ENCODE results near the gene NPC1. TPM values are rescaled to one million over a fixed set of nuclear protein-coding genes. Genes with fewer than 3 reads are reported as not detected.
"Not testable (repeated sequence)": the region's sequence is repeated elsewhere in the genome, so short reads cannot be mapped to it uniquely, and the experiment has no call there.

NPC1 gene
- total RNA-seq, 1 donor from 2014 or later = 30.1 TPM

GRCh38 chr18:23515911-23516546 lies 70.3 kb downstream of the NPC1 start:
- H3K4me1 Mint-ChIP-seq (ENCODE audit: low read depth) = peaks cover 35% of the 10 kb centered on the region
- H3K27me3 Mint-ChIP-seq (ENCODE audit: insufficient read depth) = no peaks in the 10 kb centered on the region
- peaks cover 49% of the 10 kb centered on the region for H3K36me3 Mint-ChIP-seq (ENCODE audit: low read depth)
- peak overlapping the region; percentile 3 for H3K27ac Mint-ChIP-seq
- no peaks in the 10 kb centered on the region for H3K9me3 Mint-ChIP-seq
- intact Hi-C loops (cut with micrococcal nuclease) = loop anchor here (1.0 to 5.0 kb wide), 6 partner anchors 12 to 601 kb away; partner anchors contain the start of gene NPC1
- H3K4me3 Mint-ChIP-seq = no peak overlapping the region
- DNase-seq (ENCODE audit: low spot score) = peak; percentile 61

DNA sequence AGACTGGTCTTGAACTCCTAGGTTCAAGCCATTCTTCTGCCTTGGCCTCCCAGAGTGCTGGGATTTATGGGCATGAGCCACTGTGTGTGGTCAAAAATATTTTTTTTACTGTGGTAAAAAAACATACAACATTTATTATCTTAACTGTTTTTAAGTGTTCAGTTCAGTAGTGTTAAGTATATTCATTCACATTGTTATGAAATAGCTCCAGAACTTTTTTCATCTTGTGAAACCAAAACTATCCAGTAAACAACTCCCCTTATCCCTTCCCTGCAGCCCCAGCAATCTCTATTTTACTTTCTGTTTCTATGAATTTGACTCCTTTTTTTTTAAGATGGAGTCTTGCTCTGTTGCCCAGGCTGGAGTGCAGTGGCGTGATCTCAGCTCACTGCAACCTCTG lies 73.7 kb downstream of the NPC1 start:
- Mint-ChIP-seq H3K36me3 (ENCODE audit: low read depth) (peaks cover 51% of the 10 kb centered on the region), H3K4me3 (peak overlapping the region; percentile 34)
- intact Hi-C loops (cut with micrococcal nuclease) = loop anchor here (1.0 kb wide), 1 partner anchor 8 kb away; no protein-coding TSS in a partner anchor

GRCh38 chr18:23512216-23512615 lies 74.1 kb downstream of the NPC1 start:
- H3K27me3 Mint-ChIP-seq (ENCODE audit: insufficient read depth); H3K9me3 Mint-ChIP-seq; DNase-seq (ENCODE audit: low spot score): not testable (repeated sequence)
- intact Hi-C loops (cut with micrococcal nuclease) = loop anchor here (1.0 kb wide), 1 partner anchor 8 kb away; no protein-coding TSS in a partner anchor
- peaks cover 54% of the 10 kb centered on the region for H3K36me3 Mint-ChIP-seq (ENCODE audit: low read depth)
- peak overlapping the region; percentile 40 for H3K27ac Mint-ChIP-seq
- H3K4me3 Mint-ChIP-seq = peak overlapping the region; percentile 34
- peaks cover 51% of the 10 kb centered on the region for H3K4me1 Mint-ChIP-seq (ENCODE audit: low read depth)

More for the DNA sequence above, 73.7 kb downstream of the NPC1 start:
- H3K27me3 Mint-ChIP-seq (ENCODE audit: insufficient read depth) = no peaks in the 10 kb centered on the region
- DNase-seq (ENCODE audit: low spot score) = no peak
- peak overlapping the region; percentile 40 for H3K27ac Mint-ChIP-seq
- no peaks in the 10 kb centered on the region for H3K9me3 Mint-ChIP-seq
- H3K4me1 Mint-ChIP-seq (ENCODE audit: low read depth) = peaks cover 48% of the 10 kb centered on the region

DNA sequence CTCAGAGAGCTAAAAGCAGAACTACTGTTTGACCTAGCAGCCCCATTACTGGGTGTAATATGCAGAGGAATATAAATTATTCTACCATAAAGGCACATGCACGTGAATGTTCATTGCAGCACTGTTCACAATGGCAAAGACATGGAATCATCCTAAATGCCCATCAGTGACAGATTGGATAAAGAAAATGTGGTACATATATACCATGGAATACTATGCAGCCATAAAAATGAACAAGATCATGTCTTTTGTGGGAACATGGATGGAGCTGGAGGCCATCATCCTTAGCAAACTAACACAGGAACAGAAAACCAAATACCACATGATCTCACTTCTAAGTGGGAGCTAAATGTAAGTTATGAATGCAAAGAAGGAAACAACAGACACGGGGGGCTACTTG lies 75.4 kb downstream of the NPC1 start:
- H3K4me3 Mint-ChIP-seq; H3K9me3 Mint-ChIP-seq; intact Hi-C loops (cut with micrococcal nuclease); DNase-seq (ENCODE audit: low spot score); H3K27me3 Mint-ChIP-seq (ENCODE audit: insufficient read depth); H3K27ac Mint-ChIP-seq: not testable (repeated sequence)
- Mint-ChIP-seq H3K4me1 (ENCODE audit: low read depth) (peaks cover 58% of the 10 kb centered on the region), H3K36me3 (ENCODE audit: low read depth) (peaks cover 56% of the 10 kb centered on the region)

DNA sequence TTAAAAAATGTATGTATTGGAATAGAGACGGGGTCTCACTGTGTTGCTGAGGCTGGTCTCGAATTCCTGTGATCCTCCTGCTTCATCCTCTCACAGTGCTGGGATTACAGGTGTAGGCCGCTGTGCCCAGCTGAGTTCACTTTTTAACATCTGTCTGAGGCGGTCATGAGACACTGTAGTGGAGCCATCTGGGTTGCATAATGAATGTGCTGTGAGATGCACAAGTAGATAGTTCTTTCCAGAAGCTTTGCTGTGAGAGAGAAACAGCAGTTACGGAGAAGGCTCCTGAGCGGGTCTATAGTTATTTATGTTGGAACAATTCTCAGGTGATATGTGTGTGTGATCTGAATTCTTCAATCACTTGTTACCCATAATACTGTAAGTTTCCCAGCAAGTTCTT lies 79.9 kb downstream of the NPC1 start:
- Mint-ChIP-seq H3K36me3 (ENCODE audit: low read depth) (peaks cover 41% of the 10 kb centered on the region), H3K4me3 (no peak overlapping the region), H3K4me1 (ENCODE audit: low read depth) (peaks cover 61% of the 10 kb centered on the region), H3K9me3 (no peaks in the 10 kb centered on the region), H3K27ac (no peak overlapping the region), H3K27me3 (ENCODE audit: insufficient read depth) (no peaks in the 10 kb centered on the region)
- intact Hi-C loops (cut with micrococcal nuclease) = no loop called here
- DNase-seq (ENCODE audit: low spot score) = no peak

GRCh38 chr18:23504720-23505119 lies 81.6 kb downstream of the NPC1 start:
- Mint-ChIP-seq H3K27ac (peak overlapping the region; percentile 91), H3K4me1 (ENCODE audit: low read depth) (peaks cover 59% of the 10 kb centered on the region)

GRCh38 chr18:23503963-23504344 lies 82.4 kb downstream of the NPC1 start:
- Mint-ChIP-seq H3K27me3 (ENCODE audit: insufficient read depth) (no peaks in the 10 kb centered on the region), H3K4me3 (peak overlapping the region; percentile 97), H3K27ac (peak overlapping the region; percentile 91), H3K4me1 (ENCODE audit: low read depth) (peaks cover 64% of the 10 kb centered on the region), H3K9me3 (no peaks in the 10 kb centered on the region), H3K36me3 (ENCODE audit: low read depth) (peaks cover 27% of the 10 kb centered on the region)
- intact Hi-C loops (cut with micrococcal nuclease) = loop anchor here (1.0 to 5.0 kb wide), 8 partner anchors 8 to 571 kb away; partner anchors contain the start of genes NPC1, RBBP8 and RIOK3
- peak; percentile 9 for DNase-seq (ENCODE audit: low spot score)

More at GRCh38 chr18:23504720-23505119, 81.6 kb downstream of the NPC1 start:
- no peak for DNase-seq (ENCODE audit: low spot score)
- Mint-ChIP-seq H3K9me3 (no peaks in the 10 kb centered on the region), H3K4me3 (peak overlapping the region; percentile 97), H3K36me3 (ENCODE audit: low read depth) (peaks cover 27% of the 10 kb centered on the region), H3K27me3 (ENCODE audit: insufficient read depth) (no peaks in the 10 kb centered on the region)
- intact Hi-C loops (cut with micrococcal nuclease) = loop anchor here (1.0 to 5.0 kb wide), 5 partner anchors 8 to 513 kb away; no protein-coding TSS in a partner anchor

GRCh38 chr18:23503038-23503962 lies 83.0 kb downstream of the NPC1 start, which contains the start of gene RMC1:
Gene RMC1, plus strand, starts transcription at chr18:23503511. Its CDS starts 108 bp downstream, at chr18:23503619.
- no peaks in the 10 kb centered on the region for H3K27me3 Mint-ChIP-seq (ENCODE audit: insufficient read depth)
- H3K4me1 Mint-ChIP-seq (ENCODE audit: low read depth) = peaks cover 66% of the 10 kb centered on the region
- H3K27ac Mint-ChIP-seq = peak within 1 kb of the TSS; percentile 91
- peak; percentile 96 for DNase-seq (ENCODE audit: low spot score)
- intact Hi-C loops (cut with micrococcal nuclease) = loop anchor here (1.0 to 5.0 kb wide), 5 partner anchors 50 to 570 kb away; partner anchors contain the start of genes NPC1, RBBP8 and RIOK3
- H3K36me3 Mint-ChIP-seq (ENCODE audit: low read depth) = peaks cover 21% of the 10 kb centered on the region
- no peaks in the 10 kb centered on the region for H3K9me3 Mint-ChIP-seq
- H3K4me3 Mint-ChIP-seq = peak within 1 kb of the TSS; percentile 97

- H3K27ac Mint-ChIP-seq = peak overlapping the region; percentile 91
- H3K9me3 Mint-ChIP-seq = no peaks in the 10 kb centered on the region
- no peak for DNase-seq (ENCODE audit: low spot score)
- intact Hi-C loops (cut with micrococcal nuclease) = loop anchor here (1.0 to 5.0 kb wide), 5 partner anchors 49 to 570 kb away; partner anchors contain the start of genes NPC1, RBBP8 and RIOK3
- H3K4me1 Mint-ChIP-seq (ENCODE audit: low read depth) = peaks cover 66% of the 10 kb centered on the region
- H3K36me3 Mint-ChIP-seq (ENCODE audit: low read depth) = peaks cover 16% of the 10 kb centered on the region
- H3K4me3 Mint-ChIP-seq = peak overlapping the region; percentile 85
- H3K27me3 Mint-ChIP-seq (ENCODE audit: insufficient read depth) = no peaks in the 10 kb centered on the region
Observed at GRCh38 chr18:23502516-23503037, 83.7 kb downstream of the NPC1 start.

DNA sequence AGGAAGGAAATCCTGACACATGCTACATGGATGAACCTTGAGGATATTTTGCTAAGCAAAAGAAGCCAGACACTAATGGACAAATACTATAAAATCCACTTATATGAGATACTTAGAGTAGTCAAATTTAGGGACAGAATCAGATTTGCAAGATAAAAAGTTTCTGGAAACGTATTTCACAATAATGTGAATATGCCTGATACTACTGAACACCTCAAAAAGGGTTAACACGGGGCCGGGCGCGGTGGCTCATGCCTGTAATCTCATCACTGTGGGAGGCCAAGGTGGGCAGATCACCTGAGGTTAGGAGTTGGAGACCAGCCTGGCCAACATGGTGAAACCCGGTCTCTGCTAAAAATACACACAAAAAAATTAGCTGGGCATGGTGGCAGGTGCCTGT lies 84.7 kb downstream of the NPC1 start:
- no peaks in the 10 kb centered on the region for H3K9me3 Mint-ChIP-seq
- peak overlapping the region; percentile 6 for H3K4me3 Mint-ChIP-seq
- intact Hi-C loops (cut with micrococcal nuclease) = loop anchor here (2.0 to 5.0 kb wide), 2 partner anchors 516 to 569 kb away; partner anchors contain the start of gene RBBP8
- H3K27ac Mint-ChIP-seq = no peak overlapping the region
- no peak for DNase-seq (ENCODE audit: low spot score)
- no peaks in the 10 kb centered on the region for H3K27me3 Mint-ChIP-seq (ENCODE audit: insufficient read depth)
- peaks cover 10% of the 10 kb centered on the region for H3K36me3 Mint-ChIP-seq (ENCODE audit: low read depth)
- peaks cover 59% of the 10 kb centered on the region for H3K4me1 Mint-ChIP-seq (ENCODE audit: low read depth)

- H3K4me3 Mint-ChIP-seq = no peak overlapping the region
- no peaks in the 10 kb centered on the region for H3K9me3 Mint-ChIP-seq
- H3K27ac Mint-ChIP-seq = no peak overlapping the region
Observed at GRCh38 chr18:23499291-23499781, 87.0 kb downstream of the NPC1 start.

GRCh38 chr18:23498877-23499276 lies 87.4 kb downstream of the NPC1 start:
- Mint-ChIP-seq H3K36me3 (ENCODE audit: low read depth) (no peaks in the 10 kb centered on the region), H3K27ac (no peak overlapping the region), H3K9me3 (no peaks in the 10 kb centered on the region), H3K4me3 (no peak overlapping the region), H3K4me1 (ENCODE audit: low read depth) (peaks cover 37% of the 10 kb centered on the region), H3K27me3 (ENCODE audit: insufficient read depth) (no peaks in the 10 kb centered on the region)
- DNase-seq (ENCODE audit: low spot score) = peak; percentile 64
- intact Hi-C loops (cut with micrococcal nuclease) = loop anchor here (1.0 to 5.0 kb wide), 7 partner anchors 18 to 620 kb away; partner anchors contain the start of gene NPC1

More at GRCh38 chr18:23499291-23499781, 87.0 kb downstream of the NPC1 start:
- DNase-seq (ENCODE audit: low spot score) = no peak
- H3K36me3 Mint-ChIP-seq (ENCODE audit: low read depth) = peaks cover 2% of the 10 kb centered on the region
- H3K27me3 Mint-ChIP-seq (ENCODE audit: insufficient read depth) = no peaks in the 10 kb centered on the region
- intact Hi-C loops (cut with micrococcal nuclease) = loop anchor here (1.0 to 5.0 kb wide), 5 partner anchors 17 to 620 kb away; no protein-coding TSS in a partner anchor
- peaks cover 42% of the 10 kb centered on the region for H3K4me1 Mint-ChIP-seq (ENCODE audit: low read depth)

All from activated T-helper 1 cell treated with anti-CD3 and anti-CD28 coated beads, Interleukin-12 subunit alpha, Interleukin-12 subunit beta, Interleukin-2, Interleukin-4 antibody, amounts not matched to agents 30 ng/mL and 10 ng/mL and 1 ng/mL, durations not matched to agents 14 hours and 24 hours and 36 hours (primary cell).